ENCODE measurements around the gene RIMBP2.

Gene RIMBP2

DNA sequence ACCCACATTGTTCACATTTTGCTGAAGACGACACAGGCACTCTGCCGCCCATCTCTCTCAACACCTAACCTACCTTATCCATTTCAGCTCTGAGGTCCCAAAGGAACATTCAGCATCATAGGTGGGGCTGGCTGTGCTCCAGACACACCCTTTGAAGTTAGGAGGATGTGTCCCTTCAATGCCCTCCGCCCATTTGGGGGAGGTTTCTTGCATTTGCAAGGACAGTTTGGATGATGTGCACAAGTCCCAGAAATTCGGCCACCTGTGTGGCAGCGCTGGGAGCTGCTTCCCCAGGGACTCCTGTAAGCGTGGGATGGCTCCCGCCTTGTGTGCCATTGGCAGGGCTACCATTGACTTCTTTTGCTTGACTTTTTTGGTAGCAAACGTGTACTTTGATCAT lies 113.8 kb downstream of the RIMBP2 start:
- Histone ChIP-seq H3K4me1 (ENCODE audit: insufficient read depth, low read length) (no peaks in the 10 kb centered on the region), H3K27me3 (ENCODE audit: insufficient read depth, low read length, poor library complexity) (no peaks in the 10 kb centered on the region), H3K36me3 (ENCODE audit: insufficient read depth, low read length) (no peaks in the 10 kb centered on the region), H4K20me1 (ENCODE audit: insufficient read depth, low read length) (no peaks in the 10 kb centered on the region), H3K9ac (ENCODE audit: low read depth, low read length) (no peak overlapping the region), H2AFZ (ENCODE audit: low read depth, low read length) (no peak overlapping the region), H3K27ac (ENCODE audit: low read length) (no peak overlapping the region), H3K9me3 (ENCODE audit: insufficient read depth, low read length, severe bottlenecking) (peaks cover 10% of the 10 kb centered on the region), H3K79me2 (ENCODE audit: insufficient read depth, low read length) (no peaks in the 10 kb centered on the region), H3K4me3 (ENCODE audit: low read depth in 1 of 2, low read length in 2 of 2) (no peak overlapping the region), H3K4me2 (ENCODE audit: insufficient read depth, low read length) (no peak overlapping the region)
- ATAC-seq (ENCODE audit: insufficient read depth, low read depth), result no peak
- no peak for TF ChIP-seq EZH2 (IDR thresholded peaks at IDR 0.05; ENCODE audit: borderline replicate concordance, low read depth, low read length, severe bottlenecking)
- TF ChIP-seq, protein P1, sequence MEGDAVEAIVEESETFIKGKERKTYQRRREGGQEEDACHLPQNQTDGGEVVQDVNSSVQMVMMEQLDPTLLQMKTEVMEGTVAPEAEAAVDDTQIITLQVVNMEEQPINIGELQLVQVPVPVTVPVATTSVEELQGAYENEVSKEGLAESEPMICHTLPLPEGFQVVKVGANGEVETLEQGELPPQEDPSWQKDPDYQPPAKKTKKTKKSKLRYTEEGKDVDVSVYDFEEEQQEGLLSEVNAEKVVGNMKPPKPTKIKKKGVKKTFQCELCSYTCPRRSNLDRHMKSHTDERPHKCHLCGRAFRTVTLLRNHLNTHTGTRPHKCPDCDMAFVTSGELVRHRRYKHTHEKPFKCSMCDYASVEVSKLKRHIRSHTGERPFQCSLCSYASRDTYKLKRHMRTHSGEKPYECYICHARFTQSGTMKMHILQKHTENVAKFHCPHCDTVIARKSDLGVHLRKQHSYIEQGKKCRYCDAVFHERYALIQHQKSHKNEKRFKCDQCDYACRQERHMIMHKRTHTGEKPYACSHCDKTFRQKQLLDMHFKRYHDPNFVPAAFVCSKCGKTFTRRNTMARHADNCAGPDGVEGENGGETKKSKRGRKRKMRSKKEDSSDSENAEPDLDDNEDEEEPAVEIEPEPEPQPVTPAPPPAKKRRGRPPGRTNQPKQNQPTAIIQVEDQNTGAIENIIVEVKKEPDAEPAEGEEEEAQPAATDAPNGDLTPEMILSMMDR (IDR thresholded peaks at IDR 0.05; ENCODE audit: borderline replicate concordance, extremely low read depth, low read length, poor library complexity, severe bottlenecking), result no peak
- DNase-seq, result no peak

DNA sequence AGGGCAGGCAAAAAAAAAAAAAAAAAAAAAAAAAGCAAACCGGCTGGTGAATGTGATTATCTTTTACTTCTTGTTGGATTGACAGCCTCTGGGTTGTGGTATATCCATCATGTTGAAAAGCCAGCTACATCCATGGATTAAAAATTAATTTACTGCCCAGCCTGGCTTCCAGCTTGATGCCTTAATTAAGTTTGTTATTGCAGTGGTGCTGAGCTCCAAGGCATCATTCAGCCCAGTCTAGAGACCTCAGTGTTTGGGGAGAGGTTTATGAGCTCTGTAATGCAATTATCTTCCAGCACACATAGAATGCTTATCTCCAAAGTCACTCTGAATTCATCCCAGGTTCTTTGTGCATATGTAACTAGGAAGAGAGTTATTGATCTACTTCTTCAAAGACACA lies 114.8 kb downstream of the RIMBP2 start:
- Histone ChIP-seq H3K4me3 (ENCODE audit: low read depth in 1 of 2, low read length in 2 of 2) (no peak overlapping the region), H3K4me2 (ENCODE audit: insufficient read depth, low read length) (no peak overlapping the region), H3K36me3 (ENCODE audit: insufficient read depth, low read length) (no peaks in the 10 kb centered on the region), H3K79me2 (ENCODE audit: insufficient read depth, low read length) (no peaks in the 10 kb centered on the region), H3K9ac (ENCODE audit: low read depth, low read length) (no peak overlapping the region), H3K9me3 (ENCODE audit: insufficient read depth, low read length, severe bottlenecking) (peaks cover 10% of the 10 kb centered on the region), H4K20me1 (ENCODE audit: insufficient read depth, low read length) (no peaks in the 10 kb centered on the region), H3K4me1 (ENCODE audit: insufficient read depth, low read length) (no peaks in the 10 kb centered on the region), H3K27me3 (ENCODE audit: insufficient read depth, low read length, poor library complexity) (no peaks in the 10 kb centered on the region), H2AFZ (ENCODE audit: low read depth, low read length) (no peak overlapping the region), H3K27ac (ENCODE audit: low read length) (no peak overlapping the region)
- TF ChIP-seq, protein P1 (IDR thresholded peaks at IDR 0.05; ENCODE audit: borderline replicate concordance, extremely low read depth, low read length, poor library complexity, severe bottlenecking), result no peak
- no peak for TF ChIP-seq EZH2 (IDR thresholded peaks at IDR 0.05; ENCODE audit: borderline replicate concordance, low read depth, low read length, severe bottlenecking)
- ATAC-seq (ENCODE audit: insufficient read depth, low read depth), result no peak
- no peak for DNase-seq

DNA sequence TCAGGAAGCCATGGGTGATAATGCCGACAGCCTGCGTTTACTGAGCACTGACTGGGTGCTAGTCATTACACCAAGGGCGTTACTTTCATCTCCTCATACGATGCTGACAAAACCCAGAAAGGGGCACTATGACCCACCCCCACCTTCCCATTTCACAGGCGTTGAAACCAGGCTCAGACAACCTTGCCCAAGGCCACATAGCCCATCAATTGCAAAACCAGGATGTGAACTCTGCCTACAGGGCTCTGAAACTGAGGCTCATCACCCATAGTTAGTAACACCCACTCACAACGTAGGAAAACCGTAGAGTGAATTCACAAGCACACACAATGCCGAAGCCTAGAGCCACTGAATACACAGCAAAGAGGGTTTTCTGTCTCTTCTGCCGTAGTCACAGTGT lies 119.9 kb downstream of the RIMBP2 start:
- Histone ChIP-seq H3K4me3 (ENCODE audit: low read depth in 1 of 2, low read length in 2 of 2) (no peak overlapping the region), H3K27me3 (ENCODE audit: insufficient read depth, low read length, poor library complexity) (no peaks in the 10 kb centered on the region), H3K79me2 (ENCODE audit: insufficient read depth, low read length) (no peaks in the 10 kb centered on the region), H3K4me1 (ENCODE audit: insufficient read depth, low read length) (peaks cover 17% of the 10 kb centered on the region), H4K20me1 (ENCODE audit: insufficient read depth, low read length) (no peaks in the 10 kb centered on the region), H3K9me3 (ENCODE audit: insufficient read depth, low read length, severe bottlenecking) (peaks cover 10% of the 10 kb centered on the region), H3K27ac (ENCODE audit: low read length) (no peak overlapping the region), H3K4me2 (ENCODE audit: insufficient read depth, low read length) (no peak overlapping the region), H2AFZ (ENCODE audit: low read depth, low read length) (no peak overlapping the region), H3K9ac (ENCODE audit: low read depth, low read length) (no peak overlapping the region), H3K36me3 (ENCODE audit: insufficient read depth, low read length) (no peaks in the 10 kb centered on the region)
- no peak for DNase-seq
- ATAC-seq (ENCODE audit: insufficient read depth, low read depth), result no peak
- no peak for TF ChIP-seq EZH2 (IDR thresholded peaks at IDR 0.05; ENCODE audit: borderline replicate concordance, low read depth, low read length, severe bottlenecking)
- TF ChIP-seq, protein P1 (IDR thresholded peaks at IDR 0.05; ENCODE audit: borderline replicate concordance, extremely low read depth, low read length, poor library complexity, severe bottlenecking), result no peak

DNA sequence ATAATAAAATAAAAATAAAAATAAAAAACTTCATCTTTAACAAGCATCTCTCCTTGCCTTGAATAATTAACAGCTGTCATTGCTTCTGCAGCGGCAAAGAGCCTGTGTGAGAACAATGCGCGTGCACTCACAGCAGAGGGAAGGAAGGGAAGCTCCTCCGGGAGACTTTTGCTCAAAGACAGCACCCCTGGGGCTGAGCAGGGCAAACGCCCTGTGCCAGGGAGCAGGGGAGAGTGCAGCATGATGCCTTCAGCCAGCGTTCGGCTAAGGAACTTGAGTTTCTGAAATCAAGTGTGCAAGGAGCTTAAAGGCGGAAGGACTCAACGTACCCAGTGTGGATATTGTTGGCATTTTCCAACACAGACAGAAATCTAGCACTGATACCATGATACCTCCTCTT lies 120.5 kb downstream of the RIMBP2 start:
- H3K9ac ChIP-seq (ENCODE audit: low read depth, low read length), result no peak overlapping the region
- peaks cover 24% of the 10 kb centered on the region for H3K4me1 ChIP-seq (ENCODE audit: insufficient read depth, low read length)
- H3K79me2 ChIP-seq (ENCODE audit: insufficient read depth, low read length), result no peaks in the 10 kb centered on the region
- no peak overlapping the region for H3K4me2 ChIP-seq (ENCODE audit: insufficient read depth, low read length)
- no peak overlapping the region for H3K27ac ChIP-seq (ENCODE audit: low read length)
- H2AFZ ChIP-seq (ENCODE audit: low read depth, low read length), result no peak overlapping the region
- peaks cover 10% of the 10 kb centered on the region for H3K9me3 ChIP-seq (ENCODE audit: insufficient read depth, low read length, severe bottlenecking)
- no peaks in the 10 kb centered on the region for H3K36me3 ChIP-seq (ENCODE audit: insufficient read depth, low read length)
- no peak for ATAC-seq (ENCODE audit: insufficient read depth, low read depth)
- DNase-seq, result no peak
- no peak overlapping the region for H3K4me3 ChIP-seq (ENCODE audit: low read depth in 1 of 2, low read length in 2 of 2)
- H4K20me1 ChIP-seq (ENCODE audit: insufficient read depth, low read length), result no peaks in the 10 kb centered on the region
- TF ChIP-seq EZH2 (IDR thresholded peaks at IDR 0.05; ENCODE audit: borderline replicate concordance, low read depth, low read length, severe bottlenecking), result no peak
- TF ChIP-seq, protein P1 (IDR thresholded peaks at IDR 0.05; ENCODE audit: borderline replicate concordance, extremely low read depth, low read length, poor library complexity, severe bottlenecking), result no peak
- no peaks in the 10 kb centered on the region for H3K27me3 ChIP-seq (ENCODE audit: insufficient read depth, low read length, poor library complexity)
